Spleen (tissue), 11 donors: ENCODE measurements around the gene ETFB. TPM values are rescaled to one million over a fixed set of nuclear protein-coding genes. Genes with fewer than 3 reads are reported as not detected.

Source experiments
- DNase-seq: peaks from one replicate; pipeline ENCODE4 v3.0.0-alpha.2; 2020
- H3K27ac ChIP-seq, 8 donors: fragments of 200-600 bp; sonication (generic) in 7 of 8; 1 replicate in 4 of 8; 2 replicates in 4 of 8; pipeline versions ENCODE4 v1.5.0 to v1.8.0; 2016 to 2021; ENCODE audit warnings: inconsistent platforms in 4 of 8, mild to moderate bottlenecking in 4 of 8, moderate library complexity in 1 of 8
- H3K27me3 ChIP-seq, 7 donors: fragments of 200-600 bp; sonication (generic) in 6 of 7; replicated peaks in 1 of 7; 1 replicate in 4 of 7; 2 replicates in 3 of 7; pipeline versions ENCODE4 v1.5.0 to v1.8.0; 2016 to 2021; ENCODE audit warnings: inconsistent platforms in 3 of 7, mild to moderate bottlenecking in 1 of 7
- H3K36me3 ChIP-seq, 6 donors: fragments of 200-600 bp; sonication (generic) in 5 of 6; 1 replicate in 4 of 6; 2 replicates in 2 of 6; pipeline versions ENCODE4 v1.5.0 to v1.8.0; 2016 to 2021; ENCODE audit warnings: inconsistent platforms in 2 of 6
- H3K4me1 ChIP-seq, 6 donors: fragments of 200-600 bp; sonication (generic) in 5 of 6; 1 replicate in 3 of 6; 2 replicates in 3 of 6; pipeline versions ENCODE4 v1.5.0 to v1.8.0; 2016 to 2021; ENCODE audit warnings: inconsistent platforms in 3 of 6
- H3K4me3 ChIP-seq, 8 donors: fragments of 200-600 bp; sonication (generic) in 7 of 8; 1 replicate in 4 of 8; 2 replicates in 4 of 8; pipeline versions ENCODE4 v1.5.0 to v1.8.0; 2016 to 2021; ENCODE audit warnings: inconsistent platforms in 4 of 8, mild to moderate bottlenecking in 4 of 8, moderate library complexity in 2 of 8
- H3K9me3 ChIP-seq, 8 donors: fragments of 200-600 bp; sonication (generic) in 7 of 8; 1 replicate in 4 of 8; 2 replicates in 4 of 8; pipeline versions ENCODE4 v1.5.0 to v1.8.0; 2016 to 2021; ENCODE audit warnings: inconsistent platforms in 4 of 8
- POLR2A ChIP-seq, 3 donors: fragments of 450-650 bp; IDR thresholded peaks; one replicate each; pipeline ENCODE4 v1.5.1; 2017; ENCODE audit warnings: antibody characterized with exemption in 3 of 3, mild to moderate bottlenecking in 1 of 3
- POLR2AphosphoS5 ChIP-seq, 3 donors: sonication (generic); formaldehyde crosslinking; IDR thresholded peaks; one replicate each; pipeline ENCODE4 v1.5.1; 2017; ENCODE audit warnings: antibody characterized with exemption in 3 of 3
- WGBS, 5 donors: extraction: QIAGEN DNeasy Blood & Tissue Kit in 3 of 5; methylation state at CpG; one replicate each; pipeline versions ENCODE4 v1.1.5 to v1.1.7; 2013 to 2018; 5-methylcytosine and 5-hydroxymethylcytosine counted together
- intact Hi-C: fragments of 100-400 bp; cut with DNase I; formaldehyde crosslinking; loops from one replicate; pipeline ENCODE4 v1.15.0; 2023; ENCODE audit warnings: low total_unique reads
- polyA plus RNA-seq, 3 donors: library from polyadenylated mRNA; stranded (reverse); fragments of 200-250 nt; gene quantifications; one replicate each; pipeline ENCODE4 v1.2.1, GENCODE V29; 2013
- total RNA-seq, 7 donors: library from RNA; depleted of rRNA in 3 of 7; stranded (reverse); fragments of >200 nt in 3 of 7; fragmentation: NEBNext Ultra II Directional in 4 of 7; extraction: Animal tissue kit (Norgen Biotek cat#: 25700) in 4 of 7; gene quantifications; one replicate each; pipeline versions ENCODE4 v1.1.0 to v1.2.1, GENCODE V29; 2016 to 2021
- TF ChIP-seq, protein P1 (sequence below), 11 experiments: fragments of 200-600 bp in 7 of 11; fragments of 450-650 bp in 4 of 11; sonication (generic) in 4 of 11; IDR thresholded peaks in 8 of 11; conservative IDR thresholded peaks in 3 of 11; 1 replicate in 7 of 11; 2 replicates in 4 of 11; pipeline versions ENCODE4 v1.4.0 to v1.8.0; 2016 to 2021; ENCODE audit warnings: antibody characterized with exemption in 11 of 11, inconsistent platforms in 4 of 11, mild to moderate bottlenecking in 1 of 11
- donor health status: healthy with polysubstance abuse.
- donor health status: DM: no; HTN: no; CAD: no; lungs with moderate emphysema.
- donor health status: DM: no; HTN: no; CAD: no.
- donor health status: Bipolar disorder and iron deficiency.
- donor health status: healthy.
- donor health status: DM: no; HTN: no; CAD: no.
- donor health status: DM: yes; HTN: yes; CAD: no.

The ETFB gene
- total and polyA plus RNA-seq, 10 donors, result 41.4 to 133 (median 71.0) TPM

DNA sequence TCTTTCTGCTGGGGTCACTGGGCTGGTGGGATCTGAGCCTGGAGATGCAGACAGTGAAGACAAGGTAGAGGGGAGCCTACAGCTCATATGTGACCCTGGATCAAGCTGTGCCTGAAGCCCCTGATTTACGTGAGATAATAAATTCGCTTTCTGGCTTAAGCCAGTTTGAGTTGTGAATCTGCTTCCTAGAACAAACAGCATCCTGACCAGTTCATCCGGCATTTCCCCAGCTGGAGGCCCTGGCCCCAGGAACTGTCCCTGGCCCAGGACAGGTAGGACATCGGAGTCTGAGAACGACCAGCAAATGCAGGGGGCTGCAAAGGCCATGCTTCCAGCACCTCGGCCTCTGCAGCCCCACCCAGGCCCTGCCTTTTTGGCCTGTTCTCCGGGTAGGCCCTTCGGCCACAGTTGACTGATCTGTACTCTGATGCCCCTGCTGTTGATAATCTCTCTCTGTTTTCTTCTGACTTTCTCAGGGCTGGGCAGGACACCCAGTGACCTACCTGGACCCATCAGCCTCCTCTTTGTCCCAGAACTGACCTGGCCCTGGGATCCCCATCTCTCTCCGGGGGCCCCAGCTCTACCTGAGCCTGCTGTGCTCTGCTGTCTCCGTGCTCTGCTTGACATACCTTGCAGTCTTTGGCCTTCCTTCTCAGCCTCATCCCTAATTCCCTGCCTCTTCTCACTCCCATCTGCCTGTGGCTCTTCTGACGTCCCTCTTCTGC, 14.8 kb downstream of the ETFB start:
- intact Hi-C loops, result no loop called here
- 94 to 98% (median 96%) methylated on average over 11 of the region's 11 CpGs for WGBS, 5 donors
- no peak overlapping the region for H3K4me3 ChIP-seq
- no peak overlapping the region for H3K27ac ChIP-seq
- no peaks in the 10 kb centered on the region for H3K9me3 ChIP-seq
- H3K27me3 ChIP-seq, result no peaks in the 10 kb centered on the region
- no peaks in the 10 kb centered on the region for H3K4me1 ChIP-seq
- H3K36me3 ChIP-seq, result peaks cover 0 to 77% (median 36%) of the 10 kb centered on the region in 6 donors
- TF ChIP-seq POLR2A (IDR thresholded peaks at IDR 0.05) (no peak), POLR2AphosphoS5 (IDR thresholded peaks at IDR 0.05) (no peak)
- TF ChIP-seq, protein P1, sequence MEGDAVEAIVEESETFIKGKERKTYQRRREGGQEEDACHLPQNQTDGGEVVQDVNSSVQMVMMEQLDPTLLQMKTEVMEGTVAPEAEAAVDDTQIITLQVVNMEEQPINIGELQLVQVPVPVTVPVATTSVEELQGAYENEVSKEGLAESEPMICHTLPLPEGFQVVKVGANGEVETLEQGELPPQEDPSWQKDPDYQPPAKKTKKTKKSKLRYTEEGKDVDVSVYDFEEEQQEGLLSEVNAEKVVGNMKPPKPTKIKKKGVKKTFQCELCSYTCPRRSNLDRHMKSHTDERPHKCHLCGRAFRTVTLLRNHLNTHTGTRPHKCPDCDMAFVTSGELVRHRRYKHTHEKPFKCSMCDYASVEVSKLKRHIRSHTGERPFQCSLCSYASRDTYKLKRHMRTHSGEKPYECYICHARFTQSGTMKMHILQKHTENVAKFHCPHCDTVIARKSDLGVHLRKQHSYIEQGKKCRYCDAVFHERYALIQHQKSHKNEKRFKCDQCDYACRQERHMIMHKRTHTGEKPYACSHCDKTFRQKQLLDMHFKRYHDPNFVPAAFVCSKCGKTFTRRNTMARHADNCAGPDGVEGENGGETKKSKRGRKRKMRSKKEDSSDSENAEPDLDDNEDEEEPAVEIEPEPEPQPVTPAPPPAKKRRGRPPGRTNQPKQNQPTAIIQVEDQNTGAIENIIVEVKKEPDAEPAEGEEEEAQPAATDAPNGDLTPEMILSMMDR (IDR thresholded peaks at IDR 0.05 in 8 of 11, conservative IDR thresholded peaks at IDR 0.05 in 3 of 11), result no peak
- no peak for DNase-seq

DNA sequence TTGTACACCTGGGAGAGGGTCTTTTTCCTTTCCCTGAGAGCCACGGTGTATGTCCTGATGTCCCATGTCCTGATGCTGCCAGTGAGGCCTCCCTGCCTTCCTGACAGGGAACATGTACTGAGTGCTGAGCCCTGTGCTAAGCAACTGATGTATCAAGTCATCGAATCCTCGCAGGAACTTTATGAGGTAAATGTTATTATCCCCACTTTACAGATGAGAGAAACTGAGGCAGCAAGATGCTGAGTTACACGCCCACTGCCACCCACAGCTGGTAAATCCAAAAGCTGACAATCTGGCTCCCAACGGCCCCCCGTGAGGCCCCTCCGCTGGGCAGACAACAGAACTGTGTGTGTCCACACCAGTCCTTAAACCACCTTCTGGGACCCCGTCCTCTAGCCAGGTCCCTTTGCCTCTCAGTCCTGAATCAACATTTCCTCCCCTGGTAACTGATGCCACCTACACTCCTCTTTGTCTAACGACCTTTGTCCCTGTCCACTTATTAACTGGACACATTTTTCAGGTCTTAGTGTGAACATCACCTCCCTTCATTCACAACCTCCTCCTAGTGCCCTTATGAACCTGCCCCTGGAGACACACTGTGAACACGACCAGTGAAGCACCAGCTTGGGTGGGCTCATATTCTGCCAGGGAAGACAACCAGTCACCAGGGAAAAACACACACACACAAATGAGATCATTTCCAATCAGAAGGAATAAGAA, 18.8 kb downstream of the ETFB start:
- no peak for TF ChIP-seq POLR2AphosphoS5 (IDR thresholded peaks at IDR 0.05)
- TF ChIP-seq, protein P1 (IDR thresholded peaks at IDR 0.05 in 8 of 11, conservative IDR thresholded peaks at IDR 0.05 in 3 of 11), result no peak
- TF ChIP-seq POLR2A (IDR thresholded peaks at IDR 0.05), result no peak
- peaks cover 0 to 81% (median 40%) of the 10 kb centered on the region in 6 donors for H3K36me3 ChIP-seq
- intact Hi-C loops, result loop anchor here (10.0 kb wide), 1 partner anchor 47 kb away; the partner anchor contains the start of gene C19orf84
- no peak overlapping the region for H3K27ac ChIP-seq
- no peaks in the 10 kb centered on the region for H3K27me3 ChIP-seq
- WGBS, 5 donors, result 80 to 92% (median 90%) methylated on average over 10 of the region's 10 CpGs
- DNase-seq, result no peak
- no peaks in the 10 kb centered on the region for H3K9me3 ChIP-seq
- H3K4me1 ChIP-seq, result peaks cover 0 to 32% (median 8%) of the 10 kb centered on the region in 6 donors
- H3K4me3 ChIP-seq, result no peak overlapping the region

DNA sequence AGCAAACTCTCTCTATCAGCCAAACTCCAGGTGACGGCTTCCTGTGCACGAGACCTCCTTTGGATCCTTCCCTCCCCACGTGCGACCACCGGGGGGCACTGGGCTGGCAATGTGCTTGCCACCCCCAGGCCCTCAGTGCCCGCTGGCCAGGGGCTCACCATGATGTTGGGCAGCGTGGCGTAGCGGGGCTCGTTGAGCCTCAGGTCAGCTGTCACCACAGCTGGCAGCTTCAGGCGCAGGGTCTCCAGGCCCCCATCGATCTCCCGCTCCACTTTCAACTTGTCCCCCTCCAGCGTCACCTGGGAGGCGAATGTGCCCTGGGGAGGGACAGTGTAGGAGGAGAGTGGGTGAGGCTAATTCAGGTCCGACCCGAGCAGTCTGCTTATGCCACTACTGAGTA, 19.4 kb downstream of the ETFB start:
- H3K9me3 ChIP-seq, result no peaks in the 10 kb centered on the region
- 89 to 93% (median 93%) methylated on average over 14 to 17 of the region's 17 CpGs for WGBS, 5 donors
- peaks cover 0 to 75% (median 38%) of the 10 kb centered on the region in 6 donors for H3K36me3 ChIP-seq
- intact Hi-C loops, result loop anchor here (10.0 kb wide), 1 partner anchor 48 kb away; the partner anchor contains the start of gene C19orf84
- no peak overlapping the region for H3K4me3 ChIP-seq
- H3K27ac ChIP-seq, result no peak overlapping the region
- H3K4me1 ChIP-seq, result peaks cover 0 to 34% (median 8%) of the 10 kb centered on the region in 6 donors
- TF ChIP-seq, protein P1 (IDR thresholded peaks at IDR 0.05 in 8 of 11, conservative IDR thresholded peaks at IDR 0.05 in 3 of 11), result no peak
- TF ChIP-seq POLR2AphosphoS5 (IDR thresholded peaks at IDR 0.05), result peak in 1 of 3 donors; percentile 37
- no peak for DNase-seq
- H3K27me3 ChIP-seq, result no peaks in the 10 kb centered on the region
